ENCODE measurements around the gene AFAP1L2.

AFAP1L2 gene

DNA sequence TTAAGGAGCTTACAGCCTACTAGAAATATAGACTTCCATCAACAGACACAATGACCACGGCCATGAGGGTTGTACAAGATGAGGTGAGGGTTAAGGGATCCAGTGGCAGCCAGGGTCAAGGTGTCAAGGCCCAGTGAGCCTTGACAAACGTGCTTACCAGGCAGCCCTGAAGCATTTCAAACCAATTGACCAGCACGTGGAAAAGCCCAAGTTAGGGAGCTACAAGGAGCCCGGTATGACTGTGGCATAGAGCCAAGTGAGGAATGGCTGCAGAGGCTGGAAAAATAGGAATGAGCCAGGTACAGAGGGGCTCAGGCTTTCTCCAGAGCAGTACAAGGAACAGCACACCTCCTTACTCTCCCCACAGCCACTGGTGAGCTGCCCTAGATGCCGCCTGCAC is 12.7 kb downstream of the AFAP1L2 start:
- no peak for DNase-seq (ENCODE audit: low read depth in 2 of 2)

DNA sequence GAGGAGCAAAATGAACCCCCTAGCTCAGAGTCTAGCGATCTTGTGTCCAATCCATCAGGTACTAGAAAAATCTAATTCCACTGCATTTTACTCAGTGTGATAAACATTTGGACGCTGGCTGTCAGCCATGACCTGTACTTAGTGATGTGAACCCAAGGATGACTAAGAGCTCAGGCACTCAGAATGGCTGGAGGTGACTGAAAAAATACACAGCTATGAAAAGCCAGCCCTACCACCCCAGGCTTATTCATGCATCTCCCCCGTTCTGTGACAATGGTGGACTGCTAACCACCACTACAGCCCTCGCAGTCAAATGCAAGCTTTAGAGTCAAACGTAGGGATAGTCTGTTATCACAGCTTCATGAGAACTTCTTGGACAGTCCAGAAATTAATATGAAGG is 14.9 kb downstream of the AFAP1L2 start:
- DNase-seq (ENCODE audit: low read depth in 2 of 2): no peak

DNA sequence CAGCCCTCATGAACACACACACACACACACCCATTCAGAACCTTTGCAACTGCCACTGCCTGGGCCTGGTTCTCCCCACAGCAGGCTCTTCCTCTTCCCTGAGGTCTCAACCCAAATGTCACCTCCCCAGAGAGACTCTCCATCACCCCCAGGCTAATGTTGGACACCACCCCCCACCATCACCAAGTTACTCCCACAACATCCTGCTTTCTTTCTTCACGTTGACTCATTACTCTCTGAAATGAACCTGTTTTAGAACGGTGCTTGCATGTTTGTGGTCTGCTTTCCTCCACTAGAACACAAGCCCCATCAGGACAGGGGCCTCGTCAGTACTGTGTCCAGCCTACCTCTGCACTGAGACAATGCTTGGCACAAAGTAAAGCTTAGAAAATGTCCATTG is 16.0 kb downstream of the AFAP1L2 start:
- no peak for DNase-seq (ENCODE audit: low read depth in 2 of 2)

DNA sequence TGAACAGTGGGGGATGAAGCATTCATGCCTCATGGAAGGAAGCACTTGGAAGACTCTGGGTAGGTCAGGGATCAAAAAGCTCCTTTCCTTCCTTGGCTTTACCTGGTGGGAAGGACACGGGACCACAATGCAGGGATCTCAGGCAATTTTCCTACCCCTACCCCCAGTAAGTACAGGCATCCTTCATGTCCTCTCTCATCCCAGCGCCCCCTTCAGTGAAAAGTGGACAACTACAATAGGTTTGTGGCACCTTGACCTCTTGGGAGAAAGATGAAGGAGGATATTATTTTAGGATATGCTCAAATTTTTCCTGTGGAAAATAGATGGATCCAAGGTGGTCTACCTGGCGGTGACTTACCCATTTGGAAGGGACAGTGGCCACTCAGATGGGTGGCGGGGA is 16.5 kb downstream of the AFAP1L2 start:
- no peak for DNase-seq (ENCODE audit: low read depth in 2 of 2)

DNA sequence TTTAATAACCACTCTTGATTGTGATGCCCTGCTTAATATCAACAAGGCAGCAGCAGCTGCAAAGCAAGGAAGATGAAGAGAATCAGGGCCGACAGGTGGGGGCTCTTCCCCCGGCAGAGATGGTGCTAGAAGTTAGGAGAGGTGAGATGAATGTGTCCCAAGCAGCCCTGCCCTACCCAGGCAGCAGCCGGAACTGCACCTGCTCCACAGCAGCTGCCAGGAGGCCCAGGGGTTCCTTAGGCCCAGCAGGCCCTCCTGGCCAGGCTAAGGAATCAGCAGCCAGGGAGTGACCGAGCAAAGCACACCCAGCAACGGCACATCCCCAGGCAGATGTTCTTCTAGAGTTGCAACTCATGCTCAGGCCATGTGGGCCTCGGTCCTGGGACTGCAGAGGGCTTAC is 17.9 kb downstream of the AFAP1L2 start:
- no peak for DNase-seq (ENCODE audit: low read depth in 2 of 2)

DNA sequence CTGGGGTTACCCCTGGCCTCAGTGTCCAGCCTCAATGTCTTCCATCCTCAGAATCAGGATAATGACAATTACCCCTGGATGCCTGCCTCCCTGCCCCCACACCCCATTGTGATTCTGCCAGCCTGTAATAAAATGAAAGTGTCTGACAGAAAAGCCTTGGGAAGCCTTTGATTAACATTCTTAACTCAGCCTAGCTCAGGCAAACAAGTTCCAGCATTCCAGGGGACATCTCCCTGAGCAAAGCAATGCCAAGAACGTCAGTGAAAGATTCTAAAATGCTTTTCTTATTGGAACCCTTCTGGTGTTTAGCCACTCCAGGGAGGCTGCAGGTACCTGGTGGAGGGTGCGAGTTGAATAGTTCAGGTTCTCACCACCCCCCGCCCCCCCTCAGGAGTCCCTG is 18.7 kb downstream of the AFAP1L2 start:
- DNase-seq (ENCODE audit: low read depth in 2 of 2): no peak

DNA sequence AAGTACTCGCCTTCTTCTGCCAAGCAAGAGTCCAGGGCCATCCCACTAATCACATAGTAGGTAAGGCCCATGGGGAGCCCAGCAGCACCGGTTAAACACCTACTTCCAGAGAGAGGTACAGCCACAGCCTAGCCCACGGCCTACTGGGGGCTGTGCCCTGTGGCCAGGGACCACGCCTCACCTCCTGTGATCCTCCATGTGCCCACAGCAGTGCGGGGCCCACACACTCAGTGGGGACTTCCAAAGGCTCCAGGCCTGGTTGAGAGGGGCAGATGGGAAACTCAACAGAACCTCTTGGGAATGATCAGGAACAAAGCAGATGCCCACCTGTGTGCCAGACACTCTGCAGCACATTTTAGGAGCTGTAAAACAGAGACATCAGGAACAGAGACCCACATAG is 19.7 kb downstream of the AFAP1L2 start:
- no peak for DNase-seq (ENCODE audit: low read depth in 2 of 2)

DNA sequence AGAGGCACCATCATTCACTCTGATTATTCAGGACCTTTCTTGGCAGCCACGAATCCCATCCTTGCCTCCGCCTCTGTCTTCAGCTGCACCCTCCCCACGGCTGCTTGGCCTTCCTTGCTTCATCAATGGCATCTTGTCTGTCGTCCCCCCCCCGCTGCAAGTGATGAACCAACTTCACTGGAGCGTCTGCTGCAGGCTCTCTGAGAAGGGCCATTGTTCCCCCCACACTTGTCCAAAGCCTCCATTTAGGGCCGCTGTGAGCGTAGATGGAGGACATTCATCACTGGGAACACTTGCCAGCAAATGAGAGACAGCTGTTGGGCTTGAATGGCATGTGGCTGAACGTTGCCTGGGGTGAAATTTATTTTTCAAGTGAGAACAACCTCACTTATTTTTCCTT is 20.1 kb downstream of the AFAP1L2 start:
- no peak for DNase-seq (ENCODE audit: low read depth in 2 of 2)

DNA sequence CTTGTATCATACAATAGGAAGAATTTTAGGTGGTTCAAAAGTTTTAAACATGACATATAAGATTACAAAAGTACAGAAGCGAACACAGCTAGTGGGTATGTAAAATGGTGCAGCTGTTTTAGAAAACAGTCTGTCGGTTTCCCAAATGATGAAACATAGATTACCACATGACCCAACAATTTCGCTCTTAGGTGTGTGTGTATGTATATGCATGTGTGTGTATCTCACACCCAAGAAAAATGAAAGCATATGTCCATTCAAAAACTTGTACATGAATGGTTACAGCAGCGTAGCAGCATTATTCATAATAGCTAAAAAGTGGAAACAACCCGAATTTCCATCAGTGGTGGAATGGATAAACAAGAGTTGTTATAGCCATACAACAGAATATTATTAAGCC is 23.5 kb downstream of the AFAP1L2 start:
- no peak for DNase-seq (ENCODE audit: low read depth in 2 of 2)

DNA sequence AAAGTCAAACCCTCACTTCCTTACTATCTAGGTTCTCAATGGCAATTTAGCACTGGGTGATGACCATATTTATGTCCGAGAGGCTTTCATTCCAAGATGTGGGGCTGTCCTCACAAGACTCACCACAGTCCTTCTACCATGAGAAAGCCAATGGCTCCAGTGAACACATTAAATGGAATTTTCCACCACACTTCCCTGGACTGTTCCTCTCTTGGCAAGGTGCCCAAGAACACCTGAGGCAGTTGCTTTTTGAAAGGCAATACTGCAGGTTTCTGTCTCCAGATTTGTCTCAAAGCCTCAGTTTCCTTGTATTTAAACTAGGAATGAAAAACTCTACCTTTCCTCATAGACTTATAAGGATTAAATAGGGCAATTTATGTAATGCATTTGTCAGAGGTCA is 24.2 kb downstream of the AFAP1L2 start:
- no peak for DNase-seq (ENCODE audit: low read depth in 2 of 2)

DNA sequence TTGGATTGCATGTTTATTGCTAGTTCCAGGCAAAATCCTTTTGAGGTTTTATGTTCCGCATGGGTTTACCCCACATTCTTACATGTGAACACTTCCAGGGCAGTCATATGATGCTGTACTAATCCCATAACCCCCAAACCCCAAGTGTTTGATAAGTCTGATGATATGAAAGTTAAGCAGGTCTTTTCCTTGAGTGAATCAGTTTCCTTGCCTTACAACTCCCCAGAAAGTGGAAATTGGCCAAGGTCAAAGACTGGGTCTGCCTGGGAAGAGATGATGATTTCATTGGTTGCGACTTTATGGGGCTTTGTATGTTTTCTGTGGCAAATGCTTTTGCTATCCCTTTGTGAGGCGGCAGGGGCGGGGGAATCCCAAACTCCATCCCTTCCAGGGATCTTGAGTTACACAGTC is 24.7 kb downstream of the AFAP1L2 start:
- no peak for DNase-seq (ENCODE audit: low read depth in 2 of 2)

DNA sequence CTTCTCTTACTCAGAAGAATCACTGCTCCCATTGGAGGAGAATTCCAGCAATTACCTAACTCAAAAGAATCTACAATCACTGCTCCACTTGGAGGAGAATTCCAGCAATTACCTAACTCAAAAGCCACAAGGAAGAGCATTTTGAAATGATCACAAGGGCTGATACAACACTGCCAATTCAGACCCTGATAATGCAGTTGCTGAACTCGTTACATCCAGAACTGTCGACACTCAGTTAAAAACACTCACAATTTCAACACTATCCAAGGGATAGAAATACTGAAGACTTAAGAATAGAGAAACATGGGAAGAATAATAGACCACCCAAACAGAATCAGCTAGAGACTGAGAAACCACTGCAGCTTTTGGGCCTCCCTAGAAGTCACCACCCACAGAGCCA is 27.8 kb downstream of the AFAP1L2 start:
- DNase-seq (ENCODE audit: low read depth in 2 of 2): no peak

DNA sequence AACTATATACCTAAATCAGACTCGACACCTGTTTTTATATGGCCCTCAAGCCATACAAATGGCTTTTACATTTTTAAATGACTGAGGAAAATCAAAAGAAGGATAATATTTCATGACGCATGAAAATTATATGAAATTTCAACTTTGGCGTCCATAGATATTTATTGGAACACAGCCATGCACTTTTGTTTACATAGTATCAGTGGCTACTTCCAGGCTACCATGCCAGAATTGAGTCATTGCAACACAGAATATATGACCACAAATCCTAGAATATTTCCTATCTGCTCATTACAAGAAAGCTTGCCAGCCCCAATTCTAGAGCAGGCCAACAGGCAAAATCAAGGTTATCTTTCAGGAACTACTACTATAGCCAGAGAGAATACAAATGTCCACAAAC is 29.3 kb downstream of the AFAP1L2 start:
- no peak for DNase-seq (ENCODE audit: low read depth in 2 of 2)

DNA sequence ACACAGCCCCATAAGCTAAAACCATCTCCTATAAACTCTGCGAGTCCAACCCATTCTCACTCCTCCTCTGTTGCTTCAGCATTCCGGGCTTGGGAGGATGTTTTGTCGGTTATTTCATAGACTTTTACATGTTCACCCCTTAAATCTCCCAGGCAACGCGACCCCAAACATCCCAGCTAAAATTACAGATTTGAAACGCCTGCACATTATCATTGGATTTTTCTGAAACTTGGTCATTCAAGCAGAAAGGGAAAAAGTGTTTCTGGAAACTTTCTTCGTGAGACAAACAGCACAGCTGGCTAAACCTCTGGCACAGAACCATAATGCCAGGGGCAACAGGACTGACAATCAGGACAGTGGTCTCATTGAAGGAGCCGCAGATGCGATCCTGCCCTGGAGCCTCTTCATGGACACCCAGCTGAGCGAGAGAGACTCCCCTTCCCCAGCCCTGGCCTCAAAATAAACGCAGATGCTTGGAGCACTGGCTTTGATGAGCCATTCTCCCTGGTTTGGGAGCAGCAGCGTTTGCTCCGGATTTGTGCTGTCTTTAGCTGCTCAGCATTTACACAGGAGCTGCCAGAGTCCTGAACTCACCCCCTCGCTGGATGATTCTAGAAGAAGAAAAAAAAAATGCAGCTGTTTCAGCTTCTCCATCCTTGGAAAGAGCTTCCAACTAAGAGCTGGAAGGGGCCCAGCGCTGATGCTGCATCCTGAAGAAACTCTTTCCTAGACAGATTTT is 30.1 kb downstream of the AFAP1L2 start:
- DNase-seq (ENCODE audit: low read depth in 2 of 2): no peak

DNA sequence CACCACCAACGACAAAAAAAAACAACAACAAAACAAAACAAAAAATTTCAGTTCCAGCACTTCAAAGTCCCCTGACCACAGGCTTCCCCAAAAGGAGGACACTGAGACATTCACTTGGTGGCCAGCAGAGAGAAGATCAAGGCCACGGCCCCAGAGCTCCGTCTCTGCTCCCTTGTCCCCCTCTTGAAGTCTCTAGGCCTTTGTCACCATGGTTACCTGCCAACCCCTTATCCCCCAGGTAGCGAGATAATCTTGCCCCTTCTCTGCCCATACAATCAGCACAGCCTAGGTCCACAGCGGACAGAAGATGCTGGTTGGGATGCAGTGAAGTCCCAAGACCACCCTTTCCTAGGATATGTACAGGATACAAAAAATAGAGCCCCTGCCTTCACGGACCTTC is 30.7 kb downstream of the AFAP1L2 start:
- no peak for DNase-seq (ENCODE audit: low read depth in 2 of 2)

DNA sequence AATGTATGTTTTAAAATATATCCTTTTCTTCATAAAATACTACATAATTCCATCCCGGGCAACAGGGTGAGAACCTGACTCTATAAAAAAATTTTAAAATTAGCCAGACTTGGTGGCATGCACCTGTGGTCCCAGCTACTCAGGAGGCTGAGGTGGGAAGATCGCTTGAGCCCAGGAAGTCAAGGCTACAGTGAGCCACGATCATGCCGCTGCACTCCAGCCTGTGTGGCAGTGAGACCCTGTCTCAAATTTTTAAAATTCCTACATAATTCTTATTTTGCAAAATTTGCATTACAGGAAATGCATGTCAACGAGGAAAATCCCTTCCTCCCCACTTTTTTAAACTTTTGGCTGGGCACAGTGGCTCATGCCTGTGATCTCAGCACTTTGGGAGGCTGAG is 31.3 kb downstream of the AFAP1L2 start:
- no peak for DNase-seq (ENCODE audit: low read depth in 2 of 2)

DNA sequence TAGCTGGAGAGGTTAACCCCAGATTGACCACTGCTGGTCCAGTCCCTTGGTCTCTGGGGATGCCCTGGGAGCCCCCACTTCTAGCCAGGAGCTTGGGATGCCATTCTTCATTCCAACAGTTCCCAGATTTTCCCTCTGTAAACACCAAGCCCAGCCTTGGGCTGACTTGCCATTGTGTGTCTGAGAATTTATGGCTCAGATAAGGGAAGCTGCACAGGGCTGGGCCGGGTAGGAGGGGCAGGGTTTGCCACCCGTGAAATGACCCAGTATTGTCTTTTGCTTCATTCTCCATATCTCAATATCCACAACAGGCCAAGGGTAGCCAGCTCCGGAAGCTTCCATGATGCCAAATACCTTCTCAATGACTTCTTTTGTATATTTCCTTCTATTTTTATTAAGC is 32.1 kb downstream of the AFAP1L2 start:
- DNase-seq (ENCODE audit: low read depth in 2 of 2): no peak

DNA sequence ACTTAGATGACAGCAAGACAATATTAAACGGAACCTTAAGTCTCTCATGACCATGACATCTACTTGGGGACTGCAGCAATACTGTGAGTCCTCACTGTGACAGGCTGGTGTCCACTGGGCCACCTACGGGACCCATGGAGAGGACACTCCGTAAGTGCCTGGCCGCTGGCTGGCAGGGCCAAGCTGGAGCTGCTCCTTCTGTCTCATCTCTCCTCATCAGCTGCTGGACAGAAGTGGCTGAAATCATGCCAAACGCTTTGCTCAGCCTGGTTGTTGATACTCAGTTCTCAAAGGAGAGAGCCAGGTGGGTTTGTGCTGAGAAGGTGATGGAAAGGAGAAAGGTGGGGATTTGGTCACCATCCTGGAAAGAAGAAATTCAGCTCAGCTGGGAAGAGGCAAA is 33.3 kb downstream of the AFAP1L2 start:
- no peak for DNase-seq (ENCODE audit: low read depth in 2 of 2)

DNA sequence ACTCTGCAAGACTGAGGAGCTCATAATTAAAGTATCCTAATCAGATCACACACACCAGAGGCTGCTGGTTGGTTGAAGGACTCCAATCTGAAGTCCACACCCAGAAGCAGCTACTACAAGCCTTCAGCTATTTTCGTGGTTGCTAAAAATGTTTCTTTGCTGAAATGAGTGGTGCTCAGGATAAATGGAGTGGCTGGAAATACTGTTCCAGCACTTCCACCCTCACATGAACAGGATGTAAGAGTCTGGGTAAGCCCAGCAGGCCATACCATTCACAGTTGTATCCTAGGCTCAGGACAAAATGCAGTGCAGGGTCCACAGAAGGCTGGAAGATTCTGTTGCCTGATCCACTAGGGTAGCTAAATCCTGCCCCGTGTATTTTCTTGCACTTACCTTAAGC is 34.1 kb downstream of the AFAP1L2 start:
- no peak for DNase-seq (ENCODE audit: low read depth in 2 of 2)

DNA sequence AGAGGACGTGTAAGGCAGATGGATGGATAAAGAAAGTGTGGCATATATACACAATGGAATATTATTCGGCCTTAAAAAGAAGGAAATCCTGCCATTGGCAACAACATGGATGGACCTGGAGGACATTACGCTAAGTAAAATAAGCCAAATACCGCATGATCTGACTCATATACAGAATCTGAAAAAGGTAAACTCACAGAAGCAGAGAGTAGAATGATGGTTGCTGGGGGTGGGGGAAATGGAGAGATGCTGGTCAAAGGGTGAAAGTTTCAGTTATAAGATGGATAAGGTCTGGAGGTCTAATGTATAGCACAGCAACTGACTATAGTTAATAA is 36.3 kb downstream of the AFAP1L2 start:
- DNase-seq (ENCODE audit: low read depth in 2 of 2): no peak

DNA sequence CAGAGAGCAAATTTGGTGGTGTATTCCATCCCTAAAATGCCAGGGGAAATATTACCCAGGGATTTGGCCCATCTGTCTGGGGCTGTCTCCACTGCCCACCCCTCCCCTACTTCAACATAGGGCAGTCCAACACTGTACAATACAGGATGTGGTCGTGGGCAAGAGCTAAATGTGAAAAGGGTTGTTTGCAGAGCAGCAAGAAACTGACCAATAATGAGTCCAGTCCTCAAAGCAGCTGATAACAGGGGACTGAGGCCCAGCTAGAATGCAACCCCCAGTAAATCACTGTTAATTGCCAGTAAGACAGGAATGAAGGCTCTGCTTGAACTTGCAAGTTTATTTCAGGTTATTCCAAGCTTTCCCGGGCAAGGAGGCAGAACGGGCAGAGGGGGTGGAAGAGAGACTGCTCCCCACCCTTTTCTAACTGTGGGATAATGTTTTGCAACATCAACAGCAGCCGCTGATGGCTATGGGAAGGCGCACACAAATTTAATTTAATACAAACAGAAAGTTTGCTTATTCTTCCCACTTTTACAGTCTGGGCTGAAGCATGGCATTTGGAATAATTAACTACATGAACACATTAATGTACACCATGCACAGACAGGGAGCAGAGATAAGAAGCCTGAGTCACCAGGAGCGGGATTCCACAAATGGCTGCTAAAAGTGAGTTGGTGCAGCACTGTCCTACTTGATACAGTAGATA is 36.8 kb downstream of the AFAP1L2 start:
- no peak for DNase-seq (ENCODE audit: low read depth in 2 of 2)

DNA sequence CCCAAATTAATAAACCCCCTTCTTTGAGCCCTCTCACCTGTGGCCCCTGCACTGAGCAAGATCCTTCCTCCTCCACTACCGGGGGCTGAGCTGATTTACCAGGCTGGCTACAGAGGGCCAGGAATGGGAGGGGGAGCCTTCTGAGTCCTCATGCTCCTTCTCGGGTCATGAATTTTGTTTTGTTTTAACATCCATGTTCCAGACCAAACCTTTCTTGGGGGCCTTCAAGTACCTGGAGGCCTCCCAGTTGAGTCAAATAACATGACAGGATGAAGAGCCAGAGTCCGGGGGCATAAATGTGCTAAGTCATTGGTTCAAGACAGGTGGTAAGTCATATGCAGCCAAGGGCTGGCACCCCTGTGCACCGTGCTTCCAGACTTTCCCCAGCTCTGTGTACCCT is 39.6 kb downstream of the AFAP1L2 start:
- no peak for DNase-seq (ENCODE audit: low read depth in 2 of 2)

DNA sequence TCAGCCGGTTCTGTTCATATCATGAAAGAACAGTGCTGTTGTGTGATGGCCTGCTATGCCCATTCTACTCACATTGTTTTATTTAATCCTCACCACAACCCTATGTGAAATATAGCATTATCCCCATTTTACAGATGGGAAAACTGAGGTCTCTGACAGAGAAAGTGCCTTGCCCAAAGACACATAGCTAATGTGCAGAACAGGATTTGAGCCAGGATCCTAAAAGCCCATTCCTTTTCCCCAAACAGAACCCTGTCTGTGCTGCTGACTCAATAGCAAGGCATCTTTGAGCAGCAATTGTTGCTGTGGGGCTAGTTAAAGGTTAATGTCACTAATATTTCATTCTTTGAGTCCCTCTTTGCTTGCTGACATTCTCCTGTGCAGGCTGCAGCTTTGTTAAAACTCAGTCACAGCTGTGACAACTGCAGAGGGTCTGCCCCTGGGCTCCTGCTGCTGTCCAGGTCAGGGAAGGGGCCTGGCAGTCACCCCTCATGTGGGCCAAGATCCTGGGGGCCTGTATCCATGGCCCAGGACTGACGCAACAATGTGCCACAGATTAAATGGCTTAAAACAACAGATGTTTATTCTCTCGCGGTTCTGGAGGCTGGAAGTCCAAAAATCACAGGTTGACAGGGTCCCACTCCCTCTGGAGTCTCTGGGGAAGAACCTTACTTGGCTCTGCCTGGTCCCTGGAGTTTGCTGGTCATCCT is 40.4 kb downstream of the AFAP1L2 start:
- DNase-seq (ENCODE audit: low read depth in 2 of 2): no peak

Data from stimulated activated CD4-positive, alpha-beta T cell treated with anti-CD3 and anti-CD28 coated beads, Interleukin-4, amount 100 ng/mL, for 48 hours (primary cell).